Lung (tissue), 12 donors: ENCODE data around the gene HDAC10. TPM values are rescaled to one million over a fixed set of nuclear protein-coding genes. Genes with fewer than 3 reads are reported as not detected.

Experiments used
- ATAC-seq: fragments of 200-7000 bp; cut with Tn5 transposase; one replicate; pipeline ENCODE4 v1.9.1; 2020; ENCODE audit warnings: moderate number of reproducible peaks; ENCODE audit not compliant: insufficient read depth, low FRiP score
- DNase-seq, 3 donors: peaks; one replicate each; pipeline ENCODE4 v3.0.0-alpha.2; 2013 to 2017
- H3K27ac ChIP-seq, 2 donors: one replicate each; pipeline ENCODE4 v1.5.1; 2013; ENCODE audit warnings: mild to moderate bottlenecking in 2 of 2, moderate library complexity in 2 of 2, control low read depth in 1 of 2, inconsistent platforms in 1 of 2, low read depth in 1 of 2, low read length in 1 of 2
- H3K27me3 ChIP-seq, 3 donors: one replicate each; pipeline ENCODE4 v1.5.1; 2013; ENCODE audit warnings: low read length in 2 of 3; ENCODE audit not compliant: control insufficient read depth in 3 of 3, insufficient read depth in 3 of 3
- H3K36me3 ChIP-seq, 4 donors: one replicate each; pipeline ENCODE4 v1.5.1; 2013; ENCODE audit warnings: low read length in 4 of 4, mild to moderate bottlenecking in 1 of 4, moderate library complexity in 1 of 4; ENCODE audit not compliant: control insufficient read depth in 4 of 4, insufficient read depth in 4 of 4
- H3K4me1 ChIP-seq, 5 donors: one replicate each; pipeline ENCODE4 v1.5.1; 2013; ENCODE audit warnings: low read length in 5 of 5, mild to moderate bottlenecking in 2 of 5, moderate library complexity in 1 of 5; ENCODE audit not compliant: control insufficient read depth in 5 of 5, insufficient read depth in 5 of 5
- H3K4me3 ChIP-seq: one replicate; pipeline ENCODE4 v1.5.1; 2013; ENCODE audit warnings: mild to moderate bottlenecking, control low read depth, moderate library complexity
- H3K9ac ChIP-seq, 2 donors: one replicate each; pipeline ENCODE4 v1.5.1; 2013; ENCODE audit warnings: low read length in 2 of 2, control low read depth in 1 of 2; ENCODE audit not compliant: insufficient read depth in 1 of 2
- H3K9me3 ChIP-seq, 4 donors: one replicate each; pipeline ENCODE4 v1.5.1; 2013; ENCODE audit warnings: low read length in 3 of 4, mild to moderate bottlenecking in 1 of 4, moderate library complexity in 1 of 4; ENCODE audit not compliant: control insufficient read depth in 4 of 4, insufficient read depth in 3 of 4
- CTCF ChIP-seq: IDR thresholded peaks from 2 replicates; pipeline ENCODE4 v1.5.1; 2012; ENCODE audit warnings: mild to moderate bottlenecking; ENCODE audit errors: control extremely low read depth, extremely low read depth
- WGBS, 2 donors: extraction: QIAGEN DNeasy Blood & Tissue Kit; methylation state at CpG; one replicate each; pipeline ENCODE4 v1.1.7; 2013; 5-methylcytosine and 5-hydroxymethylcytosine counted together
- polyA plus RNA-seq, 2 donors: library from polyadenylated mRNA; stranded (reverse); fragments of 200-250 nt; gene quantifications; one replicate each; pipeline ENCODE4 v1.2.1, GENCODE V29; 2013
- total RNA-seq, 2 donors: library from RNA; depleted of rRNA in 1 of 2; stranded (reverse); fragments of >200 nt in 1 of 2; gene quantifications; one replicate each; pipeline ENCODE4 v1.2.1, GENCODE V29; 2014 to 2021
- donor health status: control.
- donor health status: control.
- donor health status: Bipolar disorder and iron deficiency.
- donor health status: healthy.
- donor health status: DM: yes; HTN: yes; CAD: no.

Gene HDAC10
- total and polyA plus RNA-seq, 4 donors, result 32.2 to 53.7 (median 36.3) TPM

- DNase-seq, result no peak
- H3K9me3 ChIP-seq, result no peaks in the 10 kb centered on the region
- no peak for ATAC-seq
- H3K27ac ChIP-seq, result peak overlapping the region in 1 of 2 donors; percentile 66
- H3K27me3 ChIP-seq, result no peaks in the 10 kb centered on the region
- WGBS, 2 donors, result 86 to 90% methylated on average over 20 of the region's 20 CpGs
- no peak overlapping the region for H3K4me3 ChIP-seq
- peaks cover 9 to 64% (median 41%) of the 10 kb centered on the region in 5 donors for H3K4me1 ChIP-seq
- no peak overlapping the region for H3K9ac ChIP-seq
- TF ChIP-seq CTCF, result no peak
- H3K36me3 ChIP-seq, result peaks cover 0 to 9% (median 1%) of the 10 kb centered on the region in 4 donors
These were observed 46.6 kb upstream of the HDAC10 start for GRCh38 chr22:50297510-50298265.

- ATAC-seq (no peak), DNase-seq (no peak)
- Histone ChIP-seq H3K36me3 (peaks cover 0 to 4% (median 1%) of the 10 kb centered on the region in 4 donors), H3K4me3 (no peak overlapping the region), H3K9ac (no peak overlapping the region), H3K27me3 (no peaks in the 10 kb centered on the region), H3K4me1 (peaks cover 7 to 60% (median 34%) of the 10 kb centered on the region in 5 donors), H3K27ac (peak overlapping the region in 1 of 2 donors; percentile 66), H3K9me3 (no peaks in the 10 kb centered on the region)
- WGBS, 2 donors, result 60 to 75% methylated on average over 26 to 29 of the region's 29 CpGs
- no peak for TF ChIP-seq CTCF
These were observed 45.8 kb upstream of the HDAC10 start for GRCh38 chr22:50296658-50297490.

- peak overlapping the region; percentile 51 to 96 for H3K27ac ChIP-seq
- H3K4me3 ChIP-seq, result no peak overlapping the region
- peak overlapping the region in 1 of 2 donors; percentile 37 for H3K9ac ChIP-seq
- TF ChIP-seq CTCF, result no peak
- no peaks in the 10 kb centered on the region for H3K27me3 ChIP-seq
- 30 to 35% methylated on average over 5 of the region's 5 CpGs for WGBS, 2 donors
- DNase-seq (no peak), ATAC-seq (no peak)
- peaks cover 0 to 19% (median 2%) of the 10 kb centered on the region in 4 donors for H3K36me3 ChIP-seq
- H3K4me1 ChIP-seq, result peaks cover 0 to 39% (median 21%) of the 10 kb centered on the region in 5 donors
- H3K9me3 ChIP-seq, result no peaks in the 10 kb centered on the region
These were observed 43.2 kb upstream of the HDAC10 start for GRCh38 chr22:50294319-50294656.
